GM10266 (cell line): Measurements from ENCODE around the gene PHYHIPL.

Experiments used
- DNase-seq: peaks from one replicate; pipeline ENCODE4 v3.0.0; 2012; ENCODE audit errors: extremely low spot score
- CTCF ChIP-seq: IDR thresholded peaks from 2 replicates; pipeline ENCODE4 v1.5.1; 2012; ENCODE audit warnings: mild to moderate bottlenecking, low read depth; ENCODE audit not compliant: control insufficient read depth, insufficient read depth; ENCODE audit errors: missing control alignments

PHYHIPL gene

GRCh38 chr10:59135275-59135674, 41.2 kb upstream of the PHYHIPL start:
- DNase-seq, result no peak

DNA sequence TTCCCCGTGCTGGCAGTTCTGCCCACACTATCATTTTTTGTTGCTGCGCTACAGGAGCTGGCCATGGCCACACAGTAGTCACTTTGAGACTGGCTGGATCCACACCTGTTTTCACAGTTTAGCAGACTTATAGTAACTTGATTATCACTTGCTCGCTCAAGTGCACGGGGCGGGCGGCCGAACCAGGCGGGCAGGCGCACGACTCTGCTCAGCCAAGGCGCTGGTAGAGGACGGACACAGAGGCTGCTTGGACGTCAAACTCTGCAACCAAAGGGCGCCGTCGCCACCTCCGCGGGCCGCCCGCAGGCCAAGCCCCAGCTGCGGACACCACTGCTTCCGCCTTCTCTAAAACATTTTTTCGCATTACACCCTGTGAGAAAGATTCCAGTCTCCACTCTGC, 38.4 kb upstream of the PHYHIPL start:
- no peak for DNase-seq

More at GRCh38 chr10:59135275-59135674, 41.2 kb upstream of the PHYHIPL start:
- TF ChIP-seq CTCF, result no peak

DNA sequence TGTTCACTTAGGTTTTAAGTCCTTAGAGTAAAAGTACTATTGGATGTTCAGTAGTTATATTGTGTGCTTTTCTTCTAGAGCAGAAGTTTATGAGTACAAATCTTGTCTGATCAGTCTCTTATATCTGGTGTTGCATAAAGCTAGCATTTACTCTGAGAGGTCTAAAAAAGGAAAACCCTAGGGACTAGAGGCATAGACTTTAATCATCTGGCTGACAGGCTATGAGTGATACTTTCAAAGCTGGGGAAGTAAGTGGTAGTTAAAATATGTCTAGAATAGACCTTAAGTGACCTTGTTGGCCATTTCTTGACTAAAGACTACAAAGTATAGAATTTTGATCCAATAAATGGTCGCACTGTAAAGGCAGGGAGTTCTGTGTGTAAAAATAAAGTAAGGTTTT, 32.9 kb upstream of the PHYHIPL start:
- DNase-seq, result no peak
- no peak for TF ChIP-seq CTCF

More for the DNA sequence above, 38.4 kb upstream of the PHYHIPL start:
- TF ChIP-seq CTCF, result no peak

DNA sequence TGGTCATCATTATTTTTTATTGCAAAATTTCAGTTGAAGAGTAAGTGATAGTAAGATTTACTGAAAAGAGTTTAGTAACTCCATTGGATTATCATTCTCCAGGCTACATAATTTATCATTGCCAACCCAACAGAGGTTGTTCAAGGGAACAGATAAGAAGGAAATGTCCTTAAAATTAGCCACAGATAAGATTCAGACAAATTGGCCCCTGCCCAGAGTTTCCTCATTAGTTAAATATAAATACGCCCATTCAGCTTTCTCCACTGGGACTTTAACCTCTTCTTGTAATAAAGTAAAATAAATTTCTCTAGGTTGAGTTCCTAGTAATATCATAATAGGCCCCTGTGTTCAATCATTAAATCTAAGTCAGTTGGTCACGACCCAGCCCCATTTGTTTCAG, 27.7 kb upstream of the PHYHIPL start:
- TF ChIP-seq CTCF, result no peak
- no peak for DNase-seq

GRCh38 chr10:59155556-59155955, 20.9 kb upstream of the PHYHIPL start:
- no peak for TF ChIP-seq CTCF
- DNase-seq, result no peak

DNA sequence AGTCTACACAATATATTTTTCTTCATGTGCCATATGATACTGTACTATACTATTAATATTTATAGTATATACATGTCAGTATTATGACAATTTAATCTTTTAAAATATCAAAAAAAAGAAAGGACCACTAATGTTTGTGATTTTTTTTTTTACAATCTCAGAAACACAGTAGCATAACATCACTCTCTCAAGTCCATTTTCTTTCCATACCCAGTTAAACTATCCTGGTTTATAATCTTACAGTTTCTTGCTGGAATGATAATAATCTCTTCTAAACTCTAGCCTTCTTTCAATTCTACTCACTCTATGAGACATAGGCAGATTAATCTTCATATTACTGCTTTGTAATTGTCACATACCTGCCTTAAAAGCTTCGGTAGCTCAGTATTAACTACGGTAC, 8.9 kb upstream of the PHYHIPL start:
- no peak for TF ChIP-seq CTCF
- no peak for DNase-seq

- DNase-seq, result no peak
- TF ChIP-seq CTCF, result no peak
Measured at GRCh38 chr10:59172567-59172966, 3.9 kb upstream of the PHYHIPL start.
